Retinal pigment epithelial cell (primary cell): ENCODE data around the gene HAGHL.

Experiments used
- DNase-seq: peaks from one replicate; pipeline ENCODE4 v3.0.0-alpha.2; 2010; ENCODE audit warnings: low read depth
- H3K4me3 ChIP-seq: 2 replicates; pipeline ENCODE4 v1.5.1; 2011; ENCODE audit warnings: mild to moderate bottlenecking, low read length, control low read depth, moderate library complexity
- CTCF ChIP-seq: conservative IDR thresholded peaks from 2 replicates; pipeline ENCODE4 v1.5.1; 2011; ENCODE audit warnings: low read depth, low read length, control low read depth, inconsistent platforms

Gene HAGHL

DNA sequence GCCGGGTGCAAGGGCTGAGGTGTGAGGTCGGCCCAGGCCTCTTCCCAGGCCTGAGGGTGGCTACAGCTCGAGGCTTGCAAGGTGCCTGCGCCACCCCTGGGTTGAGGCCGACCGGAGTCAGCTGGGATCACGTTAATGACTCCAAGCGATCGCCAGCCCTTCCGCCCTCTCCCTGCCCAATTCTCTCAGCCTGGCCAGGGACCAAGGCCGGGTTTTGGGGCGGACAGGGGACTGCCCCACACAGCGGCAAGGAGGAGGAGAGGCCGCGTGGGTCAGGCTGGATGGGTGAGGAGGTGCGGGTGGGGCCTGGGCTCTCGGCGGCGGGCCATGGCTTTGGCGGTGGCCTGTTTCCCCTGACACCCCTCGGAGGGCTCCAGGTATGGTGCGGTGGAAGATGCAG lies 33.5 kb upstream of the HAGHL start:
- TF ChIP-seq CTCF = no peak
- DNase-seq = no peak
- H3K4me3 ChIP-seq = no peak overlapping the region

DNA sequence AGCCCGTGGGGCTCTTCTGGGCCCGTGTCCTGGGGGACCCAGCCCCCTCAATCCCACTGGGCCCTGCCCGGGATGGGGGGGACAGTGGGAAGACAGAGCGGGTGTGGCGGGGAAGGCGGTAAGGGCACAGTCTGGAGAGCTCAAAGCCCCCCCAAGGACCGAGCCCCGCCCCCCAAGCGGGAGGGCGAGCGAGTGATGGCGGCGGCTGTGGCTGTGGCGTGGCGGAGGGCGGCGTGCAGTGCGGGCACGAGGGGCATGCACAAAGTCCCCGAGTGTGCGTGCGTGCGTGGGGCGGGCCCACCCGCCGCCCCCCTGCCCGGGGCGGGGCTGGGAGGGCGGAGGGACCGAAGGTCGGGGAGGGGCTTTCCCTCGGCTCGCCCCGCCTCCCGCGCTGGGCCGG lies 33.1 kb upstream of the HAGHL start:
- no peak for DNase-seq
- TF ChIP-seq CTCF = no peak
- no peak overlapping the region for H3K4me3 ChIP-seq

- no peak overlapping the region for H3K4me3 ChIP-seq
- no peak for DNase-seq
- no peak for TF ChIP-seq CTCF
Measured at GRCh38 chr16:694187-694862, 32.6 kb upstream of the HAGHL start.

DNA sequence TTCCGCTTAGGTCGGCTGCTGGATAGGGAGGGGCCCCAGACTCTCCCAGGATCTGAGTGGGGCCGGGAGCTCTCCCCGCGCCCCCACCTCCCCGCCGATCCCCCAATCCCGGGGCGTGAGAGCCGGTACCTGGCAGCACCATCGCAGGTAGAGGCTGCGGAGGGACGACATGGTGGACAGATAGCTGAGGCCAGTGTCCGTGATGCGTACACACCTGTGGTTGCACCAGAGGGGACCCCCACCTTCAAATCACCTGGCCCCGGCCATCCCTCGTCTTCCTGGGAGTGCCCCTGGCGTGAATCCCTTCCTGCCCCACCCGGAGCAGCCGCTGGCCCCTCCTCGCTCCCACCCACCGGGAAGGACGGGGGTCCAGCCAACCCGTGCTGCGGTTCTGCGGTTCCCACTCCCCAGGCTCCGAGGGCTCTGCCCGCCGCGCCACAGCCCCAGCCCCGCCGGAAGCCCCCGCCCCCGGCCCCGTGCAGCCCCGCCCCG lies 32.0 kb upstream of the HAGHL start:
- TF ChIP-seq CTCF = no peak
- H3K4me3 ChIP-seq = no peak overlapping the region
- no peak for DNase-seq

DNA sequence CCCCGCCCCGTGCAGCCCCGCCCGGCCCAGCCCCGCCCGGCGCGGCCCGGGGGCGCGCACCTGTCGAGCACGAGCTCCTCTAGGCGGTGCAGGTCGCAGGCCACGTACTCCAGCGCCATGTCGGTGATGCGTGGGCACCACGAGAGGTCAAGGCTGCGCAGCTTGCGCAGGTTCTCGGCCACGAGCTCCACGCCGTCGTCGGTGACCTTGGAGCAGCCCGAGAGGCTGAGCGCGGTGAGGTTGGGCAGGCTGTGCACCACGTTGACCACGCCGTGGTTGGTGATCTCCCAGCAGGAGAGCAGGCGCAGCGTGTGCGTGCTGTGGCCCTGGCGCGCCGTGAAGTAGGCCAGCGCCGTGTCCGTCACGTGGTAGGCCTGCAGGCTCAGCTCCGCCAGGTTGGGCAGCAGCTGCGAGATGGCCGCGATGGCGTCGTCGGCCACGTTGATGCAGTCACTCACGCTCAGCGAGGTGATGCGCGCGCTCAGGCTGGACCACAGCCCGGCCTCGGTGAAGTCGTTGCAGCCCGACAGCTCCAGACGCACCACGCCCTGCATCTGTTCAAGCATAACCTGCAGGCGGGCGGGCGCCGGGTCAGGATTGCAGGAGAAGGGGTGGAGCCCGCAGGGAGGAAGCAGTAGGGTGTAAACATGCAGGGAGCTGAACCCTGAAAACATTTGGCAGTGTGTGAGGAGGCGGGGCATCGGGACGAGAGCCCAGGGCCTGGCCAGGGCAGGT lies 31.4 kb upstream of the HAGHL start:
- TF ChIP-seq CTCF = no peak
- no peak for DNase-seq
- H3K4me3 ChIP-seq = peak overlapping the region; percentile 7

GRCh38 chr16:698911-699671 lies 27.8 kb upstream of the HAGHL start:
- H3K4me3 ChIP-seq = no peak overlapping the region
- no peak for DNase-seq

More at GRCh38 chr16:698911-699671, 27.8 kb upstream of the HAGHL start:
- TF ChIP-seq CTCF = no peak
